GM19372 (cell line): ENCODE data around the gene SEPTIN10.
"Not testable (repeated sequence)": the region's sequence is repeated elsewhere in the genome, so short reads cannot be mapped to it uniquely, and the experiment has no call there.

Experiments
- ATAC-seq: cut with Tn5 transposase; IDR thresholded peaks from one replicate; pipeline ENCODE4 v1.9.1; 2021; ENCODE audit warnings: mild to moderate bottlenecking, low read depth, moderate library complexity; ENCODE audit not compliant: unreplicated experiment

SEPTIN10 gene

DNA sequence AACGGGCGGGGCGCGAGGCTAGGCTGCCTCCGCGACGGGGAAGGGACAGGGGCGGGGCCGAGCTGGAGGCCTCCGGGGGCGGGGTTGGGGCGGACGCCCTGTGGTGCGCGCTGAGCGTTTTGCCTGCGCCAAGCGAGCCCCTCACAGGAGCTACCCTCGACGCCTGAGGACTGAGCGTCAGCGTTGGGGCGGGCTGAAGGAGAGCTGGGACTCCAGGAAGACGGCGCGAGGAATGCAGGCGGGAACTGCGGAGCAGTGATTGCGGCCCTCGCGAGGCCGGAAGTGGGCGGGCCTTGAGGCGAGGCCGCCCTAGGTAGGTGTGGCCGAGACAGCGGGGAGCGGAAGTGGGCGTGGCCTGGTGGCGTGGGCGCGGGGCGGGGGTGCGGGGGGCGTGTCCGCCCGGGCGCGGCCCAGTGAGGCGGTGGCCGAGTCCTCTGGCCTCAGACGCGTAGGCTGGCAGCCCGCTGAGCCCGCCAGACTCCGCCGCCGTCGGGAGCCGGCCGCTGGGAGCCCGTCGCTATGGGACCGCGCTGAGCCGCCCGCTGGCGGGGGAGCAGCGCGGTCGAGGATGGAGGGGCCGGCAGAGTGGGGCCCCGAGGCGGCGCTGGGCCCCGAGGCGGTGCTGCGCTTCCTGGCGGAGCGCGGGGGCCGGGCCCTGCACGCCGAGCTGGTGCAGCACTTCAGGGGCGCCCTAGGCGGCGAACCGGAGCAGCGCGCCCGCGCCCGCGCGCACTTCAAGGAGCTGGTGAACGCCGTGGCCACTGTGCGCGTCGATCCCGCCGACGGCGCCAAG, at the start of gene SEPTIN10, which contains the start of gene SOWAHC:
TSS of gene SEPTIN10 (minus strand) at position 45 of the 793 bp plus-strand sequence. CDS start 139 bp downstream, outside the sequence.
TSS of gene SOWAHC (plus strand) at position 443 of the 793 bp plus-strand sequence. CDS start at position 569, 126 bp downstream.
- ATAC-seq: no peak

DNA sequence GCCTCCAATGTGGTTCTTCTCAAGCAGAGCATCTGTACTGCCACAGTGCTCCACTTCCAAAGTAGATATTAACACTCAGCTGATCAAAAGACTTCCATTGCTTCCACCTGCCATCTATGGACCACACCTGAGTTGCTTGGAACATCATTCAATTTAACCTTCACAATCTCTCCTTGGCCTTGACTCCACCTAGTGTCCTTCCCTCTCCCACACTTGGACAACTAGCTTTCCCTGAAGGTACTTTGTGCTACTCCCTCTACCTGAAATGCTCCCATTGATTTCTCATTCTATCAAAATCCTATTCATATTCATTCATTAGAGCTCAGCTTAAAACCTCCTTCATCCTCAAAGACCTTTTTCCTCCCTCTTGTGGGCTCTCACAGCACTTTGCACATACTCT, 49.1 kb upstream of the SEPTIN10 start:
- ATAC-seq: no peak

DNA sequence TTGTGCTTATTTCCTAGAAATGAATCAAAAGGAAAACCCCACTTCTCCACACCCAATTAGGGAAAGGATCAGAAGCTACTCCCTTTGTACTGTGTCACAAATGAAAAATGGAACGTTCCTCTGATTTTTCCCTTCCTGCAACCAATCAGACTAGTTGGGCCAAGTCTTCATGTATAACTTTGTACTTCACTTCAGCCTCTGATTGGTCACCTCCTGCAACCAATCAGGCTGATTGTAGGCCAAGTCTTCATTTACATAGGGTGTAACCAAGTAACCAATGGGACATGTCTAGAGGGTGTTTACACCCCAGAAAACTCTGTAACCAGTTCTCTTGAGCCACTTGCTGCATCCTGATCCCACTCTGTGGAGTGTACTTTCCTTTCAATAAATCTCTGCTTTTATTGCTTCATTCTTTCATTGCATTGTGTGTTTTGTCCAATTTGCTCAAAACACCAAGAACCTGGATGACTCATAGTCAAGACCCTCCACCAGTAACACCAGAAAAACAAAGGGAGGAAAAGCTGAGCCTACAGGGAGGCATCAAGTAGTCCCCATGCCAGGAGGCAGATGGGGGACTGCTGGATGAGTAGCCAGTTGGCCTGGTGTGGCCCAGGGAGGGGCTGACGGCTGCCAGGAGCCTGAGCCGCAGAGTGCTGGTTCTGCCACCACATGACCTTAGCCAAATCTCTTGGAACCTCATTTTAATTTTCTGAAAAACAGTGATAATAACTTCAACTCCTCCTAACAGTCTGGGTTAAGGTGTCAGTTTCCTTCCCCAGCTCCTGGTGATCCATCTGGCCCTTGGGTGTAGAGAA, 46.5 kb upstream of the SEPTIN10 start:
- no peak for ATAC-seq

DNA sequence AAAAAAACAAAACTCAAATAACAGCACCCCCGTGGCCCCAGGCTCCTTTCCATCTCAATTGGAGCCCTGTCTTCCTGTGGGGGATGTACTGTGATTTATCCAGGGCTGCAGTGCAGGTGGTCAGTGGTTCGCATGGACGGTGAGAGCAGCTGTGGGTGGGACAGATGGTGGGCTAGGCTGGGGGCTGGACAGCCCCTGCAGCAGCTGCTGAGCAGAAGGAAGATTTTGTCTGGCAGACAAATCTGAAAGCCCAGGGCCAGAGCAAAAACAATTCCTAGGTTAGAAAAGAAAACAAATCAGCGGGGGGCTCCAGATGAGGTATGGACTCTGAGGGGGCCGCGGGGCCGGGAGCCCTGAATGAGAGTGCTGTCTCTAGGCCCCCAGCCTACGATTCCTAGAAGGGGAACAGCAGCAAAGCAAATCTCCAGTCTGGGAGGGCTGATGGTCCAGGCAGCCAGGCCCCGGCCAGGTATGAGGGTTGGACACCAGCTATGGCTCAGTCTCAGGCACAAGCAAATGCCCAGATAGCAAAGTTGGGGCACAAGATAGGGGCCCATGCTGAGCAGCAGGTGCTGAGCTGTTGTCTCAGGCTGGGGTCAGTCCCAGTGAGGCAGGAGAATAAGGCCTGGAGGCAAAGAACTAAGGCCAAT, 45.8 kb upstream of the SEPTIN10 start:
- ATAC-seq: no peak

DNA sequence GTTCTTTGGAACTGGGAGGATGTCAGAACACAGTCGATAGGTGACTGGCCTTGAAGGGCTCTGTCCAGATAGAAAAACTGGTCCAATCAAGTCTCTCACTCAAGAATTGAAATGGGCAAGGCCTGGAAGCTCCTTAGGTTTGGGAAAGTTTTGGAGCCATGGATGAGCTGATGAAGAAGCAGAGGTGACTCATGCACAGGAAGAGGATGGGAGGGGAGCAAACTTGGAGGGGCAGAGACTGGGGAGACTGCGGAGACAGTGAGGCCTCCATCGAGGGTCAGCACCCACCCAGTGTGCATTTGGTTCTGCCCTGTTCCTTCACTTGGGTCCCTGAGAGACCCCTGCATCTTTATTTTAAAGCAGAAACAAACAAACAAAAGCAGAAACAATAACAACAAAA, 41.5 kb upstream of the SEPTIN10 start:
- no peak for ATAC-seq

GRCh38 chr2:109654326-109655050, 40.7 kb upstream of the SEPTIN10 start:
- no peak for ATAC-seq

- ATAC-seq: no peak
These were observed 36.2 kb upstream of the SEPTIN10 start for GRCh38 chr2:109649736-109650695.

GRCh38 chr2:109648041-109648527, 34.3 kb upstream of the SEPTIN10 start:
- no peak for ATAC-seq

- ATAC-seq: no peak
These were observed 33.9 kb upstream of the SEPTIN10 start for GRCh38 chr2:109647636-109648035.

DNA sequence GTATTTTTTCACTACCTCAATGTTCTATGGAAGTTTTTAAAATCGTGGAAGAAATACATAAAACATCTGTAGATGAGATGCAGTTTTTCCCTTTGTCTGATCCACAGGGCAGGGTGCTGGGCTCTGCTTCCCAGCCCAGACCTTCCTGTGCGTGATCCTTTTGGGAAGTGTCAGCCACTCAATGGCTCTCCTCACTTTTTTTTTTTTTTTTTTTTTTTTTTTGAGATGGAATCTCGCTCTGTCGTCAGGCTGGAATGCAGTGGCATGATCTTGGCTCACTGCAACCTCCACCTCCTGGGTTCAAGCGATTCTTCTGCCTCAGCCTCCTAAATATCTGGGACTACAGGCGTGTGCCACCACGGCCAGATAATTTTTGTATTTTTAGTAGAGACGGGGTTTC, 33.2 kb upstream of the SEPTIN10 start:
- ATAC-seq: no peak

DNA sequence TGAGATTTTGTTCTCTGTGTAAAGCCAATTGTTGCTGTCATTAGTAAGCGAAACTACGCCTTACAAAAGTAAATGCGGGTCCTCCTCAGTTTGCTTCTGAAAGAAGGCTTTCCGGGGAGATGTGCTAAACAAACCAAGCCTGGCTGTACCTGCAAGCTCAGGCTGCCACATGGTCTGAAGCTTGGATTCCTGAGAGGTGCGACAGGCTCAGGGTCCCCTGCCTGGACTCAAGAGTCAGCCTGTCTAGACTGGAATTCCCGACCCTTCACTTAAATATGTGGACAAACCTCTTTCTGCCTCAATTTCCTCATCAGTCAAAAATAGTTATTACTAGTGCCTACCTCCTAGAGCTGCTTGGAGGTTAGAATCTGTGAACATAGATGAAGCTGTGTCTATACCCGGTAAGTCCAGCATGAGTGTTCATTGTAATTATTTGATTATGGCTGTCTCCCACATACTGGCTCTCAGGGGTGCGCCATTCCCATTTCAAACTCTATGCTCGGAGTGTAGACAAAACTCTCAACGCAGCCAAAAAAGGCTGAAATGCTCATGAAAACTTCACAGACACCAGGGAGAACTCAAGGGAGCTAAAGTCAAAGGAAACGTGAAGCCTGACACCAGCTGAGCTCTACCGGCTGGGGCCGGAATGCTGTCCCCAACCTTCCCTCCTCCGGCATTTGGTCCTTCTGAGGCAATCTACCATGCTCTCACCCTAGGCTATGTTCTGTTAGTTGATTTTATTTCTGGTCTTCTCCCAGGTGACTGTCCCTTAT, 31.8 kb upstream of the SEPTIN10 start:
- ATAC-seq: no peak

DNA sequence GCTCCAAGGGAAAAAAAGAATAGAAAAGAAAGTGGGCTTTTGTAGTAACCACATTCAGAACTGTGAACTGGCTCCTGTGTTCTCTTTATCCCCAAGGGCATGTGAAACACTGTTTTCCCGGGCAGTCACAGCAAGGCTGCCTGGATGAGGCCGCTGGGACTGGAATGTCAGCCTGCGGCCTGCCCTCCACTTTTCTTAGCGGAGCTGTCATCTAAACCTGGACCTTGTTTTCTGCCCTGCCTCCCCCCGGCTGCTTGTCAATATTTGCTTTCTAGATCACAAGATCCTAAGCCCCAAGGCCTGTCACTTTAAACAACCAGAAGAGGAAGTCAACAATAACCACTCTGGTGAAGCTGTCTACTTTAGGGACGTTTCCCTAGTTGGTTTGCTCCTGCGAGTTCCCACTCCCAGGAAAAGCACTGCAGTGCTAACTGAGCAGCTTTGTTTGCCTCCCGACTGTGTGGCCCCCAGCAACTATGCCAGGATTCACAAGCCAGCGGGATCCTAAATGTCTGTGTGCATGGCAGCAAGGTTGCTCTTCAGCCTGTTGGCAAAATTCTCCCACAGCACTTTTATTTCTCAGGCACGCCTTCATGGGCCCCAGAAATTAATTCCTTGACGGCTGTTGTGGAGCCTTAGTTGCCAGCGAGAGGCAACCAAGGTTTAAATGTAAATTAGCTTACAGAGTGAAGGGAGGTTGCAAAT, 31.0 kb upstream of the SEPTIN10 start:
- no peak for ATAC-seq

- not testable (repeated sequence) for ATAC-seq
These were observed 26.2 kb upstream of the SEPTIN10 start for GRCh38 chr2:109640000-109640399.

DNA sequence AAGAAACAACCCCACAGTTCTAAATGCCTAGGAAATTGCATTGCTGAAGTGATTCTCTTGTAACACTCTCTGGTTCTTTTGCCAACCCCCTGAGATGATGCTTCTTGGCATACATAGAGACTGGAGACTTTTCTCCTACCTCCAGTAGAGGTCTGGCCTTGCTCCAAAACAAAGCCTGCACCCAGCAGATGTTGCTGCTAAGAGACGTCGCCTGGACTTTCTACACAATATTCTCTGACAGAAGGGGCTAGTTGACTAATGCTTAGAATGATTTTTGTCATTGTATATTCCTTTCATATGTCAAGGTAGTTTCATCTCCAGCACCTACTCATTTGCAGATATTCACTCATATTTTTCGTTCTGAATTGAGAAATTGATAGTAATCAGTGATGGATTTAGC, 25.0 kb upstream of the SEPTIN10 start:
- no peak for ATAC-seq

GRCh38 chr2:109637749-109638570, 24.2 kb upstream of the SEPTIN10 start:
- ATAC-seq: peak; percentile 71

DNA sequence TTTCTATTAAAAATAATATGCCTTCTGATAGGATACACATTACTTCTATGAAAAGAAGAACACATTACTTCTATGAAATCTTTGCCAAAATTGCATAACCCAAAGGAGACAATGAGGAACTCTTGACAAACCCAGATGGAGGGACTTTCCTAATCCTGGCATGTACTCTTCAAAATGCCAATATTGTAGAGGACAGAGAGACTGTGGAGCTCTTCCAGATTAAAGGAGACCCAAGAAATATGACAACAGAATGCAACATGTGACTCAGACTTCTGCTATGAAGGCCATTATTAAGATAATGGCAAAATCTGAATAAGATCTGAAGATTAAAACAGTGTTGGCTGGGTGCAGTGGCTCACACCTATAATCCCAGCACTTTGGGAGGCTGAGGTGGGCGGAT, 22.6 kb upstream of the SEPTIN10 start:
- ATAC-seq: no peak
